Measurements from ENCODE around the gene FGF18. TPM values are rescaled to one million over a fixed set of nuclear protein-coding genes. Genes with fewer than 3 reads are reported as not detected.

The FGF18 gene
- polyA plus RNA-seq, 1 experiment, result 0.27 TPM

GRCh38 chr5:171386006-171386671, 33.3 kb upstream of the FGF18 start:
- CTCF ChIA-PET, result interaction anchor here (1.2 kb wide), 1 partner anchor 44 kb away, joined by 3 read pairs; no protein-coding TSS in a partner anchor
- Histone ChIP-seq H3K9me3 (ENCODE audit: control insufficient read depth, insufficient read depth, low read length) (no peaks in the 10 kb centered on the region; the same call in 1 of the 2 replicates), H3K4me3 (ENCODE audit: low read depth, low read length) (no peak overlapping the region), H3K27ac (ENCODE audit: low read depth, low read length) (no peak overlapping the region), H3K27me3 (ENCODE audit: control insufficient read depth, insufficient read depth, low read length) (no peaks in the 10 kb centered on the region)
- POLR2A ChIA-PET, result interaction anchor here (1.1 kb wide), 1 partner anchor 15 kb away, joined by 3 read pairs; no protein-coding TSS in a partner anchor
- TF ChIP-seq CTCF (IDR thresholded peaks at IDR 0.05; ENCODE audit: low read depth, low read length), result no peak
- no peak for DNase-seq (ENCODE audit: low read depth, low spot score)

- H3K9me3 ChIP-seq (ENCODE audit: control insufficient read depth, insufficient read depth, low read length), result no peaks in the 10 kb centered on the region; the same call in 1 of the 2 replicates
- POLR2A ChIA-PET, result interaction anchor here (0.7 to 1.1 kb wide), 7 partner anchors 9 to 623 kb away, joined by 3 read pairs; no protein-coding TSS in a partner anchor
- no peaks in the 10 kb centered on the region for H3K27me3 ChIP-seq (ENCODE audit: control insufficient read depth, insufficient read depth, low read length)
- no peak for DNase-seq (ENCODE audit: low read depth, low spot score)
- peak overlapping the region; percentile 98 for H3K4me3 ChIP-seq (ENCODE audit: low read depth, low read length)
- peak overlapping the region; percentile 89 for H3K27ac ChIP-seq (ENCODE audit: low read depth, low read length)
- CTCF ChIA-PET, result interaction anchor here (1.2 kb wide), 1 partner anchor 45 kb away, joined by 3 read pairs; no protein-coding TSS in a partner anchor
- TF ChIP-seq CTCF (IDR thresholded peaks at IDR 0.05; ENCODE audit: low read depth, low read length), result no peak
These were observed 32.5 kb upstream of the FGF18 start for GRCh38 chr5:171386861-171387344.

GRCh38 chr5:171387345-171387969, 32.0 kb upstream of the FGF18 start, which contains the start of gene NPM1:
Gene NPM1 (plus strand): TSS chr5:171387849. CDS start chr5:171387949, 100 bp downstream.
- POLR2A ChIA-PET, result interaction anchor here (0.7 to 1.1 kb wide), 9 partner anchors 8 to 622 kb away, joined by 3 to 4 read pairs (median 3); no protein-coding TSS in a partner anchor
- TF ChIP-seq CTCF (IDR thresholded peaks at IDR 0.05; ENCODE audit: low read depth, low read length), result no peak
- DNase-seq (ENCODE audit: low read depth, low spot score), result peak; percentile 99
- peak within 1 kb of the TSS; percentile 98 for H3K4me3 ChIP-seq (ENCODE audit: low read depth, low read length)
- no peaks in the 10 kb centered on the region; the same call in 1 of the 2 replicates for H3K9me3 ChIP-seq (ENCODE audit: control insufficient read depth, insufficient read depth, low read length)
- no peaks in the 10 kb centered on the region for H3K27me3 ChIP-seq (ENCODE audit: control insufficient read depth, insufficient read depth, low read length)
- CTCF ChIA-PET, result no interaction called here
- H3K27ac ChIP-seq (ENCODE audit: low read depth, low read length), result peak within 1 kb of the TSS; percentile 89

- Histone ChIP-seq H3K9me3 (ENCODE audit: control insufficient read depth, insufficient read depth, low read length) (no peaks in the 10 kb centered on the region; the same call in 1 of the 2 replicates), H3K4me3 (ENCODE audit: low read depth, low read length) (peak overlapping the region; percentile 98), H3K27me3 (ENCODE audit: control insufficient read depth, insufficient read depth, low read length) (no peaks in the 10 kb centered on the region), H3K27ac (ENCODE audit: low read depth, low read length) (peak overlapping the region; percentile 86)
- peak; percentile 33 for DNase-seq (ENCODE audit: low read depth, low spot score)
- POLR2A ChIA-PET, result interaction anchor here (0.5 to 1.3 kb wide), 8 partner anchors 13 to 671 kb away, joined by 3 to 9 read pairs (median 3); partner anchors contain the start of gene FBXW11
- no peak for TF ChIP-seq CTCF (IDR thresholded peaks at IDR 0.05; ENCODE audit: low read depth, low read length)
- CTCF ChIA-PET, result interaction anchor here (1.1 kb wide), 1 partner anchor 180 kb away, joined by 3 read pairs; no protein-coding TSS in a partner anchor
These were observed 31.3 kb upstream of the FGF18 start for GRCh38 chr5:171387970-171388815.

All from AG04450 (cell line).